ENCODE results near the gene TEP1.
"Not testable (repeated sequence)": the region's sequence is repeated elsewhere in the genome, so short reads cannot be mapped to it uniquely, and the experiment has no call there.

The TEP1 gene

DNA sequence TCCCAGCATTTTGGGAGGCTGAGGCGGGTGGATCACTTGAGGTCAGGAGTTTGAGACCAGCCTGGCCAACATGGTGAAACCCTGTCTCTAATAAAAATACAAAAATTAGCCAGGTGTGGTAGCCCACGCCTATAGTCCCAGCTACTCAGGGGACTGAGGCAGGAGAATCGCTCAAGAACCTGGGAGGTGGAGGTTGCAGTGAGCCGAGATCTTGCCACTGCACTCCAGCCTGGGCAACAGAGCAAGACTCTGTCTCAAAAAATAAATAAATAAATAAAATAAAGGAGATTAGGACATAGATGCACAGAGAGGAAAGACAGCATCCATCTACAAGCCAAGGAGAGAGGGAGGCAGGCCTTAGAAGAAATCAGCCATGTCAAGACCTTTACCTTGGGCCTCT, 72.3 kb downstream of the TEP1 start:
- DNase-seq (ENCODE audit: low spot score), result not testable (repeated sequence)

DNA sequence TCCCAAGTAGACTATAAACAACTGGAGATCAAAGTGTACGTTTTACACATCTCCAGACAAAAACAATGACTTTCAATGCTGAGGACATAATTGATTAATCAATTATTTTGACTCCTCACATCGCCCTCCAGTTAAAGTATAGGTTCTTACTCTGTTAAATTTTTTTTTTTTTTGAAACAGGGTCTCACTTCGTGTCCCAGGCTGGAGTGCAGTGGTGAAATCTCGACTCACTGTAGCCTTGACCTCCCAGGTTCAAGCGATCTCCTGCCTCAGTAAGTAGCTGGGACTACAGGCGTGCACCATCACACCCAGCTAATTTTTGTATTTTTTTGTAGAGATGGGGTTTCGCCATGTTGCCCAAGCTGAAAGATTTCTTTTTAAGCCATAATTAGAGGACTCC, 79.3 kb downstream of the TEP1 start:
- no peak for DNase-seq (ENCODE audit: low spot score)

DNA sequence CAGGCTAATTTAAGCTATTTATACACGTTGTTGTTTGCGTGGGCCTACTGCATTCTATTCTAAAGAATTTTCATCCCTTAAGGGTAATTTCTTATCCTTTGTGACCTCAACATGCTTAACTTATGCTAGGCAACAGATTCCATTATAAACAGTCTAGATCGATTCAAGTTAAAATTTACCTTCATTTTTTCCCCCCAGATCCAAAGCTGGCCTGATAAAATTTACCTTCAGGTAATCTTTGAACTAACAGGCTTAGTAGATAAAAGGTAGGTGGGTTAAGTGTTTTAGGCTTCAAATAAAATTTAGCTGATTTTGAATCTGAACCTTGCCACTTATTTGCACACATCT, 79.8 kb downstream of the TEP1 start:
- DNase-seq (ENCODE audit: low spot score), result no peak

DNA sequence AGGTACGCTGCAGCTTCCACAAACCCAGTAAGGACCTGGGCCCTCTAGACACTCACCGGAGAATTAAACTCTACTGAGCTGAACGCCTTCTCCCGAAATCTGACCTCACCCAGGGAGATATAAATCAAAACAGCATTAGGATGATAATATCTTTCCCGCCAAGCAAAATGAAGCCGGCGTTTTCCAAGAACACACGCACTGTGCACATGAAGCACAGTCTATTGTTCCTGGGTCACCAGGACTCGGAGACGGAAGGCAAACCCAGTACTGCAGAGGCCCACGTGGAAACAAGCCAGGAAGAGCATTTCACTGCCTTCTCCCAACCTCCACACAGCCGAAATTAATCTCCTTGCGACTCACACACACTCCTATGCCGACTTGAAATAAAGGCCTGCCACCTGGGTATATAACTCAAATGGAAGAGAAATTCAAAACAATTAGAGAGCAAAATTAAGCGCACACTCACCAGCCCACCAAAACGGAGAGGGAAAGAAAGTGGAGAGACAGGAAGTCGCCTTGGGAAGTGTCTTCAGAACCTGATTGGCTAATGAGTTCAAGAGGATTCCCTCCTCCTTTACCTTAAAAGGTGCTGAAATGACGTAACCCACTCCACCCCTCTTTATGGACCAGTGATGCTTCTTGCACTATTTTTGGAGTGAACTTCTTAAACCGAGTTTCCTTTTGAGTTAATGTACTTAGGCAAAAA, 80.4 kb downstream of the TEP1 start, which contains the start of gene CCNB1IP1:
TSS of gene CCNB1IP1 (minus strand) at position 492 of the 706 bp plus-strand sequence. CDS start 16,756 bp downstream, outside the sequence.
- DNase-seq (ENCODE audit: low spot score), result peak; percentile 83

DNA sequence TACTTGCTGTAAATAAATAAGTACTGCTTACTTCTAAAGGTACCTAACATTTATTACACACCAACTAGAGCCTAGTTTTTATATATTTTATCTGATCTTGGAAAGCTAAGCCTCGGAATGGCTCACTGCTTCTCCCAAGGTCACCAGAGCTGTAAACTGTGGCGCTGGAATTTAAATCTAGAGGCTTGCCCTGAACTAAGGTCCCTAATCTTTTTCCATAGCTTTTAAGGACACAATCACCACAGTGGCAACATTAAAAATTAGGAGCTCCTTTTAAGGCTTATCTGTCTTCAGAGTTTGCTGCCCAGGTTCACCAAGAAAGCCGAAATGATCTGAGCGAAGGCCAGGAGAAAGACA, 80.9 kb downstream of the TEP1 start:
- DNase-seq (ENCODE audit: low spot score), result peak; percentile 39

DNA sequence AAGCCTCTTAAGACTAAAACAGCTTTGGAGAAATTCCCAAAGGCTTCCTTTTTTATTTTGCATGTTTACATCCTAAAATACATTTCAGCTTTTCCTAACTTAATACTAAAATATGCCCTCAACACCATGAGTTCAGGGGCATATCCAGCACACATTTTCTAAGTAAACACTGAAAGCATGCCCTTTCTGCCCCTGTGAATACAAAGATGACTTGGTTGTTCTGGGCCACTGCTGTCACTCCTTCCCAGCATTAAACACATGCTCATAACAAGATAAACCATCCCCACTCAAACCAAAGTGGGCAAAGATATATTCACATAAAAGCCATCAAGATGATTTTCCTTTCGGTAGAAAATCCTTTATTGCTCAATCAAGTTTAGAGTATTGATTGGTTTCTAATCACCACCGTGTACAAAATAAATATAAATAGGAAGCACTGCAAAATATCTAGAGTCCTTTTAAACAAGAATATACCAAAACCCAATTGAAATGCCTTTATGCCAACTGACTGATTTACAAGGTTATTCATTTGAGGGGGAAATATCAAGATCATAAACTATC, 82.2 kb downstream of the TEP1 start:
- no peak for DNase-seq (ENCODE audit: low spot score)

DNA sequence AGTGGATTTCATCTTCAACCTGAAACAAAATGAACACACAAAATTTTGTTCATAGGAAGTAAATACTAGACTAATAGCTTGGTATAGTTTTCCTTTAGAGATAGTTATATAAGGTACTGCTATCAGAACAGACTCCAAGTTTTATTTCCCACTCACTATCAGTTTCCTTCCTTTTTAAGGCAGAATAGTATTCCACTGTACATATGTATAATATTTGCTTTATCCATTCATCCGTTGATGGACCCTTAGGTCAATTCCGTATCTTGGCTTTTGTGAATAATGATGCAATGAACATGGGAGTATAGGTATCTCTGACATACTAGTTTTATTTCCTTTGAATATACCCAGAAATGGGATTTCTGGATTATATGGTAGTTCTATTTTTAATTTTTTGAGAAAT, 83.9 kb downstream of the TEP1 start:
- DNase-seq (ENCODE audit: low spot score), result no peak

DNA sequence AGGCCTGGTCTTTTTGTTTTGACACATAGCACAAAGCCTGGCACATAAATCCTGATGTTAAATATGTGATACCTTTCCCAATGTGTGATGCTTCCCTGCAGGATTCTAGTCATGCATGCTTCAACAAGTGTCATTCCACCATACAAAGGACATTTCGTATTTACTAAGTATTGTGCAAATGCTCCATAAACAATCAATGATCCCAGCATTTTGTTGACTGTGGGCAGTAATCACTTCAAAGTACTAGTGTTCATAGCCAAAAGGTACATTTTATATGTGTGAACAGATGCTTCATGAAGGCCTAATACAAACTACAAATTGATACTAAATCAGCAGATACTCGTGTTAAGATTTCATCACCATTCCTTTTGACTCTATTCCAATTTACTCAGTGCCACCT, 84.6 kb downstream of the TEP1 start:
- no peak for DNase-seq (ENCODE audit: low spot score)

DNA sequence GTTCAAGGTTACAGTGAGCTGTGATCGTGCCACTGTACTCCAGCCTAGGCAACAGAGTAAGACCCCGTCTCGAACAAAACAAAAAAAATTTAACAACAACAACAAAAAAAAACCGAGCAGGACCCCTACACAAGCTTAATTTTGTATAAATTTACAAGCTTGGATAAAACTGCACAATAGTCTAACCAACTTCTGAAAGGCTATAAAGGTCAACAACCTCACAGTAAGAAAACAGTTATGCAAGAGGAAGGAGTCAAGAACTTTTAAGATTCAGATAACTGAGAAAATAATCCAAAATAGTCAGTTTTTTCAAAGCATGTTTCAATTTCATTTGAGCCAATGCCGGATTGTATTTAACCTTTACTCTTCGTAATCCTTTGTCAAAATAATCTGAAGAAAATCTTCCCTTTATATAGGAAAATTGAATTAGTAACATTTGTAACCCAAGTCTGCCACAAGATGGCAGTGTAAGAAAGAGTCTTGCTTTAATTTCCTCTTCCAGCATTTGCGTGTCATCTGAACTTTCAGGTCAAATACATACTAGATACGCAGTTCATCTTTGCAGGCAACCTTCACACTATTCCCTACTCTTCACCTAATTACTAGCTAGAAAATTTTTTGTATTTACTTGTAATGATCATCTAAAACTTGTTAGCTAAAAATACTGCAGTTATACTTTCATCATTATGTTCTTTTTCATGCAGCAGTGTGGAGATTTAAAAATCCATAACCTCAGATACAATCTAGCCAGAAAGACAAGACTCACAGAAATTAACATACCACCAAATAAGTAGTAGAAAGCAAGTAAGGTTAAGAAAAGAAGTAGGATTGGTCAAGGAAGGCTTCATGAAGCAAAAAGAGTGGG, 86.1 kb downstream of the TEP1 start:
- peak; percentile 59 for DNase-seq (ENCODE audit: low spot score)

DNA sequence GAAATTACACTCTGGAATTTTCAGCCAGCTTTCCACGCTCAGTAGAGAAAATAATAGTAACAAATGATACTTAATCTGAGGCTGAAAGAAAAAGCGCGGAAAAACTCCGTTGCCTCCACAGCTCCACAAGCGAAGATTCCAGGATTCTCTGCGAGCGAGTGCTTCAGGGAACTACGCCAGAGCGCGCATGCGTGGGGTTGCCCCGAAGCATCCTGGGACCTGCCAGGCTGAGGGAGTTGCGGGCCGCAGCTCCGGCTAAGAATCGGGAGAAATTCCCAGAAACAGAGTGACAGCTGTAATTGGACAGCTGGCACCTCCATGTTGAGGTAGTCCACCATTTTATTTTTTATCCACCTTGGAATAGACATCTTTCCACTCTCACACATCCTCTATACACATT, 95.6 kb downstream of the TEP1 start:
- DNase-seq (ENCODE audit: low spot score), result no peak
